Neural progenitor cell (in vitro differentiated cells): ENCODE data around the gene ABHD1. TPM values are rescaled to one million over a fixed set of nuclear protein-coding genes. Genes with fewer than 3 reads are reported as not detected.

Experiments
- DNase-seq: peaks from one replicate; pipeline ENCODE4 v3.0.0-alpha.2; 2016; ENCODE audit warnings: low spot score
- H2AFZ ChIP-seq: fragments of 200-600 bp; sonication (generic); replicated peaks from 2 replicates; pipeline ENCODE4 v1.6.1; 2016; ENCODE audit warnings: antibody characterized with exemption
- H3F3A ChIP-seq: fragments of 200-600 bp; sonication (generic); 2 replicates; pipeline ENCODE4 v1.6.1; 2016; ENCODE audit warnings: antibody characterized with exemption, low read depth
- H3K27ac ChIP-seq: fragments of 200-600 bp; sonication (generic); 2 replicates; pipeline ENCODE4 v1.5.1; 2016; ENCODE audit warnings: mild to moderate bottlenecking
- H3K27me3 ChIP-seq: fragments of 200-600 bp; sonication (generic); 2 replicates; pipeline ENCODE4 v1.6.1; 2016; ENCODE audit warnings: mild to moderate bottlenecking, moderate library complexity
- H3K36me3 ChIP-seq: fragments of 200-600 bp; sonication (generic); 2 replicates; pipeline ENCODE4 v1.5.1; 2016
- H3K4me1 ChIP-seq: fragments of 200-600 bp; sonication (generic); 2 replicates; pipeline ENCODE4 v1.6.1; 2016; ENCODE audit warnings: mixed run types
- H3K4me2 ChIP-seq: fragments of 200-600 bp; sonication (generic); 2 replicates; pipeline ENCODE4 v1.6.1; 2016
- H3K4me3 ChIP-seq: fragments of 200-600 bp; sonication (generic); 2 replicates; pipeline ENCODE4 v1.5.1; 2016
- H3K79me2 ChIP-seq: fragments of 200-600 bp; sonication (generic); 2 replicates; pipeline ENCODE4 v1.6.1; 2016; ENCODE audit warnings: low read depth
- H3K9ac ChIP-seq: fragments of 200-600 bp; sonication (generic); 2 replicates; pipeline ENCODE4 v1.6.1; 2016
- H3K9me3 ChIP-seq: fragments of 200-600 bp; sonication (generic); 2 replicates; pipeline ENCODE4 v1.5.1; 2016; ENCODE audit warnings: low read depth
- H4K20me1 ChIP-seq: fragments of 200-600 bp; sonication (generic); 2 replicates; pipeline ENCODE4 v1.6.1; 2016; ENCODE audit warnings: low read depth
- H3K27ac Mint-ChIP-seq: 3 replicates; pipeline ENCODE4 v1.8.0; 2021; ENCODE audit warnings: mixed read lengths
- H3K27me3 Mint-ChIP-seq: 2 replicates; pipeline ENCODE4 v1.8.0; 2022; ENCODE audit warnings: low read depth, mild to moderate bottlenecking, inconsistent platforms, moderate library complexity, mixed read lengths; ENCODE audit not compliant: insufficient read depth
- H3K36me3 Mint-ChIP-seq: 3 replicates; pipeline ENCODE4 v1.8.0; 2021; ENCODE audit warnings: mixed read lengths
- H3K4me1 Mint-ChIP-seq: 3 replicates; pipeline ENCODE4 v1.8.0; 2021; ENCODE audit warnings: mixed read lengths
- H3K4me3 Mint-ChIP-seq: 3 replicates; pipeline ENCODE4 v1.8.0; 2021; ENCODE audit warnings: mild to moderate bottlenecking, moderate library complexity, mixed read lengths
- H3K9me3 Mint-ChIP-seq: 3 replicates; pipeline ENCODE4 v1.8.0; 2020; ENCODE audit warnings: mixed read lengths
- CTCF ChIP-seq: fragments of 200-600 bp; sonication (generic); IDR thresholded peaks from 2 replicates; pipeline ENCODE4 v1.5.1; 2017; ENCODE audit warnings: antibody characterized with exemption, mild to moderate bottlenecking
- EZH2 ChIP-seq: fragments of 200-600 bp; sonication (generic); IDR thresholded peaks from 2 replicates; pipeline ENCODE4 v1.6.1; 2017; ENCODE audit warnings: antibody characterized with exemption, mild to moderate bottlenecking, moderate library complexity
- EZH2phosphoT487 ChIP-seq: fragments of 200-600 bp; sonication (generic); IDR thresholded peaks from 2 replicates; pipeline ENCODE4 v1.6.1; 2017; ENCODE audit warnings: antibody characterized with exemption
- total RNA-seq: library from RNA; depleted of rRNA; stranded (reverse); fragments of >200 nt; gene quantifications from 2 replicates; pipeline ENCODE4 v1.2.3, GENCODE V29; 2015; ENCODE audit warnings: low replicate concordance

ABHD1 gene
- total RNA-seq, 1 donor from 2014 or later: 0.65 TPM

GRCh38 chr2:27159271-27159670 lies 35.7 kb downstream of the ABHD1 start:
- no peak overlapping the region for H3K27ac ChIP-seq
- H3K79me2 ChIP-seq: no peaks in the 10 kb centered on the region
- no peaks in the 10 kb centered on the region for H3F3A ChIP-seq
- peak overlapping the region; percentile 34 for H2AFZ ChIP-seq
- Mint-ChIP-seq H3K4me3 (no peak overlapping the region), H3K9me3 (no peaks in the 10 kb centered on the region), H3K36me3 (no peaks in the 10 kb centered on the region), H3K27ac (no peak overlapping the region), H3K4me1 (no peaks in the 10 kb centered on the region), H3K27me3 (peaks cover 2% of the 10 kb centered on the region)
- DNase-seq: no peak
- no peak overlapping the region for H3K4me3 ChIP-seq
- TF ChIP-seq EZH2: no peak
- no peak for TF ChIP-seq EZH2phosphoT487
- TF ChIP-seq CTCF: no peak
- H3K27me3 ChIP-seq: no peaks in the 10 kb centered on the region
- H3K9ac ChIP-seq: no peak overlapping the region
- no peaks in the 10 kb centered on the region for H3K4me1 ChIP-seq
- H4K20me1 ChIP-seq: no peaks in the 10 kb centered on the region
- H3K4me2 ChIP-seq: no peak overlapping the region
- no peaks in the 10 kb centered on the region for H3K9me3 ChIP-seq
- H3K36me3 ChIP-seq: no peaks in the 10 kb centered on the region

GRCh38 chr2:27160191-27160590 lies 36.6 kb downstream of the ABHD1 start:
- Mint-ChIP-seq H3K27me3 (peaks cover 2% of the 10 kb centered on the region), H3K36me3 (no peaks in the 10 kb centered on the region), H3K4me3 (no peak overlapping the region)

GRCh38 chr2:27162151-27163121 lies 38.8 kb downstream of the ABHD1 start:
- Histone ChIP-seq H3K79me2 (no peaks in the 10 kb centered on the region), H3K4me2 (no peak overlapping the region), H3K27ac (no peak overlapping the region), H3K36me3 (no peaks in the 10 kb centered on the region), H3K9ac (no peak overlapping the region), H4K20me1 (no peaks in the 10 kb centered on the region), H3F3A (peaks cover 2% of the 10 kb centered on the region), H2AFZ (no peak overlapping the region), H3K9me3 (no peaks in the 10 kb centered on the region), H3K4me3 (no peak overlapping the region), H3K4me1 (peaks cover 4% of the 10 kb centered on the region), H3K27me3 (no peaks in the 10 kb centered on the region)
- H3K27ac Mint-ChIP-seq: no peak overlapping the region
- no peaks in the 10 kb centered on the region for H3K9me3 Mint-ChIP-seq
- no peaks in the 10 kb centered on the region for H3K27me3 Mint-ChIP-seq
- TF ChIP-seq EZH2phosphoT487 (no peak), CTCF (no peak), EZH2 (no peak)
- no peak overlapping the region for H3K4me3 Mint-ChIP-seq
- no peak for DNase-seq
- no peaks in the 10 kb centered on the region for H3K36me3 Mint-ChIP-seq
- H3K4me1 Mint-ChIP-seq: no peaks in the 10 kb centered on the region

More at GRCh38 chr2:27160191-27160590, 36.6 kb downstream of the ABHD1 start:
- Histone ChIP-seq H3K27me3 (no peaks in the 10 kb centered on the region), H3F3A (no peaks in the 10 kb centered on the region), H4K20me1 (no peaks in the 10 kb centered on the region), H3K4me2 (no peak overlapping the region), H3K4me3 (no peak overlapping the region), H3K79me2 (no peaks in the 10 kb centered on the region), H3K27ac (no peak overlapping the region), H3K9ac (no peak overlapping the region), H2AFZ (peak overlapping the region; percentile 34), H3K4me1 (no peaks in the 10 kb centered on the region), H3K36me3 (no peaks in the 10 kb centered on the region), H3K9me3 (no peaks in the 10 kb centered on the region)
- Mint-ChIP-seq H3K27ac (peak overlapping the region; percentile 53), H3K9me3 (no peaks in the 10 kb centered on the region), H3K4me1 (no peaks in the 10 kb centered on the region)
- DNase-seq: no peak
- TF ChIP-seq EZH2 (no peak), EZH2phosphoT487 (no peak), CTCF (no peak)
